ENCODE measurements around the gene WDR81. TPM values are rescaled to one million over a fixed set of nuclear protein-coding genes. Genes with fewer than 3 reads are reported as not detected.
A peak's percentile ranks its signal among the peaks of the same experiment; 100 is the strongest.

WDR81 gene
- total RNA-seq, 2 donors from 2014 or later = 13.4 to 17.9 TPM

DNA sequence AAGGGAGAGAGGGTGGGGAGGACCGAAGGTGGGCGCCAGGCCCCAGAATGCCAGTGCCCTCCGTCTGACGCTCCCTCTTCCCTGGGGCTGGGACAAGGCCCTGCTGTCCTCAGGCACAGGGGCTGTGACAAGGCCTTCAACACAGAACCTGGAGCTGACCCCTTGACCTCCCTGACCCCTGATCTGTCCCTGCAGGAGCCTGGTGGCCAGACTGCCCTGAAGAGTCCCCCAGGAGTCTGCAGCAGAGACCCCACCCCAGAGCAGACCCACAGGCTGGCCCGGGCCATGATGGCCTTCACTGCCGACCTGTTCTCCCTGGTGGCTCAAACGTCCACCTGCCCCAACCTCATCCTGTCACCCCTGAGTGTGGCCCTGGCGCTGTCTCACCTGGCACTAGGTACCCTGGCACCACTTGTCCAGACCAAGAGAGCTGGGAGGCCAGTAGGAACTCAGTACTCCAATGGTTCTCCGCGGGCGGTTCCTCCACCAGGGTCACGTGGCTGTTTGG lies 21.1 kb downstream of the WDR81 start:
- H3K27ac Mint-ChIP-seq = no peak overlapping the region
- Histone ChIP-seq H3K4me1 (ENCODE audit: control insufficient read depth, insufficient read depth, low read length) (no peaks in the 10 kb centered on the region), H3K4me3 (ENCODE audit: low read length) (no peak overlapping the region), H3K27me3 (ENCODE audit: control insufficient read depth, insufficient read depth, low read length, poor library complexity, severe bottlenecking) (no peaks in the 10 kb centered on the region), H3K27ac (ENCODE audit: low read depth, low read length) (no peak overlapping the region), H3K36me3 (ENCODE audit: control insufficient read depth, insufficient read depth, low read length) (no peaks in the 10 kb centered on the region), H3K9ac (ENCODE audit: extremely low read depth, low read length, poor library complexity, severe bottlenecking) (no peak overlapping the region), H3K9me3 (ENCODE audit: control insufficient read depth, low read length) (no peaks in the 10 kb centered on the region)
- TF ChIP-seq, protein P1, sequence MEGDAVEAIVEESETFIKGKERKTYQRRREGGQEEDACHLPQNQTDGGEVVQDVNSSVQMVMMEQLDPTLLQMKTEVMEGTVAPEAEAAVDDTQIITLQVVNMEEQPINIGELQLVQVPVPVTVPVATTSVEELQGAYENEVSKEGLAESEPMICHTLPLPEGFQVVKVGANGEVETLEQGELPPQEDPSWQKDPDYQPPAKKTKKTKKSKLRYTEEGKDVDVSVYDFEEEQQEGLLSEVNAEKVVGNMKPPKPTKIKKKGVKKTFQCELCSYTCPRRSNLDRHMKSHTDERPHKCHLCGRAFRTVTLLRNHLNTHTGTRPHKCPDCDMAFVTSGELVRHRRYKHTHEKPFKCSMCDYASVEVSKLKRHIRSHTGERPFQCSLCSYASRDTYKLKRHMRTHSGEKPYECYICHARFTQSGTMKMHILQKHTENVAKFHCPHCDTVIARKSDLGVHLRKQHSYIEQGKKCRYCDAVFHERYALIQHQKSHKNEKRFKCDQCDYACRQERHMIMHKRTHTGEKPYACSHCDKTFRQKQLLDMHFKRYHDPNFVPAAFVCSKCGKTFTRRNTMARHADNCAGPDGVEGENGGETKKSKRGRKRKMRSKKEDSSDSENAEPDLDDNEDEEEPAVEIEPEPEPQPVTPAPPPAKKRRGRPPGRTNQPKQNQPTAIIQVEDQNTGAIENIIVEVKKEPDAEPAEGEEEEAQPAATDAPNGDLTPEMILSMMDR (conservative IDR thresholded peaks at IDR 0.05) = no peak
- H3K4me3 Mint-ChIP-seq = no peak overlapping the region
- 91 to 96% methylated on average over 5 to 12 of the region's 12 CpGs for WGBS, 2 experiments (ENCODE audit: insufficient coverage in 1 of 2, insufficient read length in 1 of 2)
- DNase-seq = no peak
- H3K36me3 Mint-ChIP-seq (ENCODE audit: low read depth) = no peaks in the 10 kb centered on the region
- H3K9me3 Mint-ChIP-seq = peaks cover 2% of the 10 kb centered on the region
- peaks cover 1% of the 10 kb centered on the region for H3K27me3 Mint-ChIP-seq (ENCODE audit: insufficient read depth)
- H3K4me1 Mint-ChIP-seq = peaks cover 2% of the 10 kb centered on the region

DNA sequence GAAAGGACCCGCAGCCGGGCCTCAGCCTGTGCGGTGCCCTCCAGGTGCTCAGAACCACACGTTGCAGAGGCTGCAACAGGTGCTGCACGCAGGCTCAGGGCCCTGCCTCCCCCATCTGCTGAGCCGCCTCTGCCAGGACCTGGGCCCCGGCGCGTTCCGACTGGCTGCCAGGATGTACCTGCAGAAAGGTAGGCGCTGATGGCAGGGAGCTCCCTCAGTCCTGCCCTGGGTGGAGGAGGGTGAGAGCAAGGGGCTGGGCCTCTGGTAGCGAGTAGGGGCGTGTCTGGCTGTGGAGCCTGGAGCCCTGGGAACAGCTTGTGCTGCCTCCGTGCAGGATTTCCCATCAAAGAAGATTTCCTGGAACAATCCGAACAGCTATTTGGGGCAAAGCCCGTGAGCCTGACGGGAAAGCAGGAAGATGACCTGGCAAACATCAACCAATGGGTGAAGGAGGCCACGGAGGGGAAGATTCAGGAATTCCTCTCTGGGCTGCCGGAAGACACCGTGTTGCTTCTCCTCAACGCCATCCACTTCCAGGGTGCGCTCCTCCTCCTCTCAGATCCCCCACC lies 22.6 kb downstream of the WDR81 start:
- peak; percentile 82 for DNase-seq
- TF ChIP-seq, protein P1 (conservative IDR thresholded peaks at IDR 0.05) = no peak

DNA sequence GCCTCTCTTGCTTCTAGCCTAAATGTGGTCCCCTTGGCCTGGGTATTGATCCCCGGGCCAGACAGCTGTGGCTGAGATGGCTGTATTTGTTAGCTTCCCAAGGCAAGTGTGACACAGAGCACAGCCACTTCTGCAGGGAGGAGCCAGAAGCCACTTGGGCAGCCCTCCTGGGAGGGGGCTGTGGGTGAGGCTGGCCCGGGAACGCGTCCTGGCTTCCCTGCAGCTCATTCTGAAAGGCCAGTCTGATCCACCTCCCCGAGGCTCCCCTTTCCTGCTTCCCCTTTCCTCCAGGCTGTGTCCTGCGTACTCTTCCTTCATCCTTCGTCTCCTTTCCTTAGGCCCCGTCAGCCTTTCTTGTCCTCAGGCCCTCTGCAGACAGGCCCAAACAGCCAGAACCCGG lies 26.1 kb downstream of the WDR81 start:
- H3K27me3 ChIP-seq (ENCODE audit: control insufficient read depth, insufficient read depth, low read length, poor library complexity, severe bottlenecking) = no peaks in the 10 kb centered on the region
- H3K4me3 Mint-ChIP-seq = no peak overlapping the region
- peaks cover 2% of the 10 kb centered on the region for H3K27me3 Mint-ChIP-seq (ENCODE audit: insufficient read depth)

More for the DNA sequence above, 22.6 kb downstream of the WDR81 start:
- Mint-ChIP-seq H3K36me3 (ENCODE audit: low read depth) (no peaks in the 10 kb centered on the region), H3K9me3 (peaks cover 2% of the 10 kb centered on the region), H3K27me3 (ENCODE audit: insufficient read depth) (peaks cover 1% of the 10 kb centered on the region), H3K4me3 (no peak overlapping the region), H3K4me1 (peaks cover 2% of the 10 kb centered on the region), H3K27ac (no peak overlapping the region)
- Histone ChIP-seq H3K36me3 (ENCODE audit: control insufficient read depth, insufficient read depth, low read length) (no peaks in the 10 kb centered on the region), H3K9ac (ENCODE audit: extremely low read depth, low read length, poor library complexity, severe bottlenecking) (no peak overlapping the region), H3K27me3 (ENCODE audit: control insufficient read depth, insufficient read depth, low read length, poor library complexity, severe bottlenecking) (no peaks in the 10 kb centered on the region), H3K9me3 (ENCODE audit: control insufficient read depth, low read length) (no peaks in the 10 kb centered on the region), H3K27ac (ENCODE audit: low read depth, low read length) (no peak overlapping the region), H3K4me3 (ENCODE audit: low read length) (no peak overlapping the region), H3K4me1 (ENCODE audit: control insufficient read depth, insufficient read depth, low read length) (no peaks in the 10 kb centered on the region)
- WGBS, 2 experiments (ENCODE audit: insufficient coverage in 1 of 2, insufficient read length in 1 of 2) = 86 to 92% methylated on average over 9 to 22 of the region's 22 CpGs

More for the DNA sequence above, 26.1 kb downstream of the WDR81 start:
- WGBS, 2 experiments (ENCODE audit: insufficient coverage in 1 of 2, insufficient read length in 1 of 2) = 88 to 90% methylated on average over 3 to 9 of the region's 9 CpGs
- Histone ChIP-seq H3K4me1 (ENCODE audit: control insufficient read depth, insufficient read depth, low read length) (no peaks in the 10 kb centered on the region), H3K36me3 (ENCODE audit: control insufficient read depth, insufficient read depth, low read length) (no peaks in the 10 kb centered on the region), H3K9me3 (ENCODE audit: control insufficient read depth, low read length) (no peaks in the 10 kb centered on the region), H3K4me3 (ENCODE audit: low read length) (no peak overlapping the region), H3K27ac (ENCODE audit: low read depth, low read length) (no peak overlapping the region), H3K9ac (ENCODE audit: extremely low read depth, low read length, poor library complexity, severe bottlenecking) (no peak overlapping the region)
- DNase-seq = no peak
- no peaks in the 10 kb centered on the region for H3K4me1 Mint-ChIP-seq
- no peaks in the 10 kb centered on the region for H3K36me3 Mint-ChIP-seq (ENCODE audit: low read depth)
- no peak overlapping the region for H3K27ac Mint-ChIP-seq
- TF ChIP-seq, protein P1 (conservative IDR thresholded peaks at IDR 0.05) = no peak
- no peaks in the 10 kb centered on the region for H3K9me3 Mint-ChIP-seq
